ENCODE results near the gene XAGE2. TPM values are rescaled to one million over a fixed set of nuclear protein-coding genes. Genes with fewer than 3 reads are reported as not detected.

XAGE2 gene
- total and polyA plus RNA-seq, 9 of the 15 experiments (the other 6 are each of a cell fraction or from before 2014, with no cell fraction given) = 0.14 to 0.36 (median 0.21) TPM; not detected in 6

DNA sequence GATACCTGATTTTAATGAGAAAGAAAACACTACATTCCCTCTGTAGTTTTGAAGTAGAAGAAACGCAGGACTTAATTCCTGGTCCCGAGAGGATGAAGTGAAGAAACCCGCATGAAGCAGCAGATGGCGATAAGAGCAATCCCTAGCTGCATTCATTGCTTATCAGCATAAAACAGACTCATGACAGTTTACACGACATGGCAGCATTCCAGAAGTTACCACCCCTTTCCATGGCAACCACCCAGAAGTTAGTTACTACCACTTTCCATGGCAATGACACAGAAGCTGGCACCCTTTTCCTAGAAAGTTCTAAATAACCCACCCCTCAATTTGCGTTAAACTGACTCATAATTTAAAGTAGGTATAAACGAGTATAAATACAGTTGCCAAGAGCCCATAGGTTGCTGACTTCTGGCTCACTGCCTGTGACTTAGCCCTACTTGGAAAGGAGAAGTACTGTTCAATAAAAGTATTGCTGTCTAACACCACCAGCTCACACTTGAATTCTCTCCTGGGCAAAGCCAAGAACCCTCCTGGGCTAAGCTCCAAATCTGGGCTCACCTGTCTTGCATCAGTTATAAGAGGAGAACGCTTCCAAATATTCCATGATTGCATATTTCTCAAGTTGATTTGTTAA lies 5.5 kb upstream of the XAGE2 start (continued):
- TF ChIP-seq, protein P1, sequence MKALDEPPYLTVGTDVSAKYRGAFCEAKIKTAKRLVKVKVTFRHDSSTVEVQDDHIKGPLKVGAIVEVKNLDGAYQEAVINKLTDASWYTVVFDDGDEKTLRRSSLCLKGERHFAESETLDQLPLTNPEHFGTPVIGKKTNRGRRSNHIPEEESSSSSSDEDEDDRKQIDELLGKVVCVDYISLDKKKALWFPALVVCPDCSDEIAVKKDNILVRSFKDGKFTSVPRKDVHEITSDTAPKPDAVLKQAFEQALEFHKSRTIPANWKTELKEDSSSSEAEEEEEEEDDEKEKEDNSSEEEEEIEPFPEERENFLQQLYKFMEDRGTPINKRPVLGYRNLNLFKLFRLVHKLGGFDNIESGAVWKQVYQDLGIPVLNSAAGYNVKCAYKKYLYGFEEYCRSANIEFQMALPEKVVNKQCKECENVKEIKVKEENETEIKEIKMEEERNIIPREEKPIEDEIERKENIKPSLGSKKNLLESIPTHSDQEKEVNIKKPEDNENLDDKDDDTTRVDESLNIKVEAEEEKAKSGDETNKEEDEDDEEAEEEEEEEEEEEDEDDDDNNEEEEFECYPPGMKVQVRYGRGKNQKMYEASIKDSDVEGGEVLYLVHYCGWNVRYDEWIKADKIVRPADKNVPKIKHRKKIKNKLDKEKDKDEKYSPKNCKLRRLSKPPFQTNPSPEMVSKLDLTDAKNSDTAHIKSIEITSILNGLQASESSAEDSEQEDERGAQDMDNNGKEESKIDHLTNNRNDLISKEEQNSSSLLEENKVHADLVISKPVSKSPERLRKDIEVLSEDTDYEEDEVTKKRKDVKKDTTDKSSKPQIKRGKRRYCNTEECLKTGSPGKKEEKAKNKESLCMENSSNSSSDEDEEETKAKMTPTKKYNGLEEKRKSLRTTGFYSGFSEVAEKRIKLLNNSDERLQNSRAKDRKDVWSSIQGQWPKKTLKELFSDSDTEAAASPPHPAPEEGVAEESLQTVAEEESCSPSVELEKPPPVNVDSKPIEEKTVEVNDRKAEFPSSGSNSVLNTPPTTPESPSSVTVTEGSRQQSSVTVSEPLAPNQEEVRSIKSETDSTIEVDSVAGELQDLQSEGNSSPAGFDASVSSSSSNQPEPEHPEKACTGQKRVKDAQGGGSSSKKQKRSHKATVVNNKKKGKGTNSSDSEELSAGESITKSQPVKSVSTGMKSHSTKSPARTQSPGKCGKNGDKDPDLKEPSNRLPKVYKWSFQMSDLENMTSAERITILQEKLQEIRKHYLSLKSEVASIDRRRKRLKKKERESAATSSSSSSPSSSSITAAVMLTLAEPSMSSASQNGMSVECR (CRISPR knock-in tag; IDR thresholded peaks at IDR 0.05) = no peak
- TF ChIP-seq FOXK2 (conservative IDR thresholded peaks at IDR 0.05 in 1 of 2, IDR thresholded peaks at IDR 0.05 in 1 of 2; ENCODE audit: low read depth in 2 of 2) = 0 out of 4 replicates have a peak, but pooled peaks of 1 of the 2 experiments have one; percentile 23
- TF ChIP-seq, protein P2, sequence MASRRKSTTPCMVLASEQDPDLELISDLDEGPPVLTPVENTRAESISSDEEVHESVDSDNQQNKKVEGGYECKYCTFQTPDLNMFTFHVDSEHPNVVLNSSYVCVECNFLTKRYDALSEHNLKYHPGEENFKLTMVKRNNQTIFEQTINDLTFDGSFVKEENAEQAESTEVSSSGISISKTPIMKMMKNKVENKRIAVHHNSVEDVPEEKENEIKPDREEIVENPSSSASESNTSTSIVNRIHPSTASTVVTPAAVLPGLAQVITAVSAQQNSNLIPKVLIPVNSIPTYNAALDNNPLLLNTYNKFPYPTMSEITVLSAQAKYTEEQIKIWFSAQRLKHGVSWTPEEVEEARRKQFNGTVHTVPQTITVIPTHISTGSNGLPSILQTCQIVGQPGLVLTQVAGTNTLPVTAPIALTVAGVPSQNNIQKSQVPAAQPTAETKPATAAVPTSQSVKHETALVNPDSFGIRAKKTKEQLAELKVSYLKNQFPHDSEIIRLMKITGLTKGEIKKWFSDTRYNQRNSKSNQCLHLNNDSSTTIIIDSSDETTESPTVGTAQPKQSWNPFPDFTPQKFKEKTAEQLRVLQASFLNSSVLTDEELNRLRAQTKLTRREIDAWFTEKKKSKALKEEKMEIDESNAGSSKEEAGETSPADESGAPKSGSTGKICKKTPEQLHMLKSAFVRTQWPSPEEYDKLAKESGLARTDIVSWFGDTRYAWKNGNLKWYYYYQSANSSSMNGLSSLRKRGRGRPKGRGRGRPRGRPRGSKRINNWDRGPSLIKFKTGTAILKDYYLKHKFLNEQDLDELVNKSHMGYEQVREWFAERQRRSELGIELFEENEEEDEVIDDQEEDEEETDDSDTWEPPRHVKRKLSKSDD (conservative IDR thresholded peaks at IDR 0.05; ENCODE audit: low read length) = no peak
- no peak for TF ChIP-seq HIVEP1 (CRISPR knock-in tag; IDR thresholded peaks at IDR 0.05)
- TF ChIP-seq WHSC1 (IDR thresholded peaks at IDR 0.05; ENCODE audit: low read length) = no peak
- no peak for TF ChIP-seq DDX20 (tag; IDR thresholded peaks at IDR 0.05; ENCODE audit: low read depth)
- TF ChIP-seq ELF1 (tag; IDR thresholded peaks at IDR 0.05) = no peak
- peak; percentile 63 for TF ChIP-seq FOSL1 (tag; conservative IDR thresholded peaks at IDR 0.05)
- no peak for TF ChIP-seq YY1 (IDR thresholded peaks at IDR 0.05; ENCODE audit: borderline replicate concordance in 1 of 3, control insufficient read depth in 1 of 3, extremely low read depth in 1 of 3, insufficient read depth in 3 of 3, insufficient read length in 1 of 3, insufficient replicate concordance in 2 of 3, low read depth in 1 of 3, low read length in 2 of 3)
- no peak for TF ChIP-seq GABPB2 (CRISPR knock-in tag; conservative IDR thresholded peaks at IDR 0.05)
- no peak for TF ChIP-seq RAD51 (IDR thresholded peaks at IDR 0.05; ENCODE audit: borderline replicate concordance, low read depth)
- TF ChIP-seq RBM22 (IDR thresholded peaks at IDR 0.05; ENCODE audit: low read depth, low read length, poor library complexity, severe bottlenecking) = no peak
- no peak for TF ChIP-seq PHF8 (IDR thresholded peaks at IDR 0.05; ENCODE audit: borderline replicate concordance, low read length)
- TF ChIP-seq ZNF778 (CRISPR knock-in tag; IDR thresholded peaks at IDR 0.05) = no peak
- TF ChIP-seq RHOXF2B (CRISPR knock-in tag; conservative IDR thresholded peaks at IDR 0.05) = no peak
- 0 out of 4 replicates have a peak, but pooled peaks have one; percentile 31 to 49 for TF ChIP-seq TEAD1 (CRISPR knock-in tag; IDR thresholded peaks at IDR 0.05)
- TF ChIP-seq HMG20A (CRISPR knock-in tag; conservative IDR thresholded peaks at IDR 0.05) = no peak
- TF ChIP-seq SMARCC2 (IDR thresholded peaks at IDR 0.05; ENCODE audit: low read depth) = peak; percentile 86
